Suprapubic skin (tissue), 4 donors: ENCODE measurements around the gene EXOC3L4. TPM values are rescaled to one million over a fixed set of nuclear protein-coding genes. Genes with fewer than 3 reads are reported as not detected.

Experiments
- DNase-seq, 2 donors: peaks; one replicate each; pipeline ENCODE4 v3.0.0-alpha.2; 2019; ENCODE audit warnings: low spot score in 2 of 2
- H3K27ac ChIP-seq: fragments of 200-600 bp; sonication (generic); one replicate; pipeline ENCODE4 v1.5.1; 2019
- H3K27me3 ChIP-seq: fragments of 200-600 bp; sonication (generic); one replicate; pipeline ENCODE4 v1.5.1; 2019
- H3K36me3 ChIP-seq: fragments of 200-600 bp; sonication (generic); one replicate; pipeline ENCODE4 v1.5.1; 2019
- H3K4me1 ChIP-seq: fragments of 200-600 bp; sonication (generic); one replicate; pipeline ENCODE4 v1.5.1; 2019
- H3K4me3 ChIP-seq: fragments of 200-600 bp; sonication (generic); one replicate; pipeline ENCODE4 v1.5.1; 2019; ENCODE audit warnings: mild to moderate bottlenecking
- H3K9me3 ChIP-seq: fragments of 200-600 bp; sonication (generic); one replicate; pipeline ENCODE4 v1.5.1; 2019
- CTCF ChIP-seq, 2 donors: fragments of 200-600 bp in 1 of 2; fragments of 450-650 bp in 1 of 2; sonication (generic) in 1 of 2; IDR thresholded peaks; one replicate each; pipeline ENCODE4 v1.5.1; 2016 to 2019; ENCODE audit warnings: antibody characterized with exemption in 2 of 2, mild to moderate bottlenecking in 1 of 2, moderate library complexity in 1 of 2
- EP300 ChIP-seq: sonication (generic); formaldehyde crosslinking; IDR thresholded peaks from one replicate; pipeline ENCODE4 v1.6.1; 2017; ENCODE audit warnings: antibody characterized with exemption
- POLR2A ChIP-seq, 2 donors: fragments of 450-650 bp; IDR thresholded peaks; one replicate each; pipeline ENCODE4 v1.6.1; 2017; ENCODE audit warnings: antibody characterized with exemption in 2 of 2, mild to moderate bottlenecking in 2 of 2, moderate library complexity in 2 of 2
- POLR2AphosphoS5 ChIP-seq, 3 donors: sonication (generic); formaldehyde crosslinking; IDR thresholded peaks; one replicate each; pipeline ENCODE4 v1.6.1; 2017; ENCODE audit warnings: antibody characterized with exemption in 3 of 3
- WGBS: methylation state at CpG from one replicate; pipeline ENCODE4 v1.1.5; 2018; 5-methylcytosine and 5-hydroxymethylcytosine counted together
- total RNA-seq, 4 donors: library from RNA; depleted of rRNA; stranded (reverse); fragments of >200 nt; gene quantifications; one replicate each; pipeline ENCODE4 v1.1.0, GENCODE V29; 2016

The EXOC3L4 gene
- total RNA-seq, 4 donors from 2014 or later = 1.5 TPM; not detected in 3

GRCh38 chr14:103124501-103125001 lies 30.0 kb downstream of the EXOC3L4 start:
- Histone ChIP-seq H3K27ac (peak overlapping the region; percentile 95), H3K9me3 (no peaks in the 10 kb centered on the region), H3K4me3 (peak overlapping the region; percentile 76), H3K4me1 (peaks cover 95% of the 10 kb centered on the region), H3K36me3 (no peaks in the 10 kb centered on the region), H3K27me3 (peaks cover 10% of the 10 kb centered on the region)
- WGBS = 86% methylated on average over 1 of the region's 5 CpGs
- DNase-seq = no peak
- no peak for TF ChIP-seq POLR2AphosphoS5 (IDR thresholded peaks at IDR 0.05)
- no peak for TF ChIP-seq CTCF (IDR thresholded peaks at IDR 0.05)
- no peak for TF ChIP-seq EP300
- TF ChIP-seq POLR2A (IDR thresholded peaks at IDR 0.05) = no peak

- TF ChIP-seq POLR2AphosphoS5 (IDR thresholded peaks at IDR 0.05) (no peak), POLR2A (IDR thresholded peaks at IDR 0.05) (no peak)
- Histone ChIP-seq H3K4me3 (peak overlapping the region; percentile 76), H3K27me3 (peaks cover 10% of the 10 kb centered on the region), H3K4me1 (peaks cover 97% of the 10 kb centered on the region), H3K36me3 (peaks cover 8% of the 10 kb centered on the region), H3K27ac (no peak overlapping the region), H3K9me3 (no peaks in the 10 kb centered on the region)
- WGBS = 80% methylated on average over 11 of the region's 13 CpGs
- DNase-seq = no peak
These were observed 30.9 kb downstream of the EXOC3L4 start for GRCh38 chr14:103125098-103126070.

GRCh38 chr14:103126088-103126872 lies 31.8 kb downstream of the EXOC3L4 start:
- peak overlapping the region; percentile 42 for H3K4me3 ChIP-seq
- 77% methylated on average over 16 of the region's 22 CpGs for WGBS
- TF ChIP-seq POLR2AphosphoS5 (IDR thresholded peaks at IDR 0.05) (no peak), POLR2A (IDR thresholded peaks at IDR 0.05) (no peak), CTCF (IDR thresholded peaks at IDR 0.05) (no peak), EP300 (no peak)

GRCh38 chr14:103126873-103127304 lies 32.4 kb downstream of the EXOC3L4 start:
- WGBS = 26% methylated on average over 27 of the region's 62 CpGs
- Histone ChIP-seq H3K9me3 (no peaks in the 10 kb centered on the region), H3K4me1 (peaks cover 92% of the 10 kb centered on the region), H3K4me3 (peak overlapping the region; percentile 42), H3K36me3 (peaks cover 20% of the 10 kb centered on the region), H3K27ac (peak overlapping the region; percentile 48), H3K27me3 (peaks cover 10% of the 10 kb centered on the region)
- TF ChIP-seq POLR2AphosphoS5 (IDR thresholded peaks at IDR 0.05) (no peak), EP300 (no peak), CTCF (IDR thresholded peaks at IDR 0.05) (peak; percentile 14 to 38), POLR2A (IDR thresholded peaks at IDR 0.05) (no peak)
- peak in 1 of 2 donors; percentile 70 for DNase-seq

More at GRCh38 chr14:103126088-103126872, 31.8 kb downstream of the EXOC3L4 start:
- Histone ChIP-seq H3K27me3 (peaks cover 10% of the 10 kb centered on the region), H3K36me3 (peaks cover 15% of the 10 kb centered on the region), H3K27ac (peak overlapping the region; percentile 48), H3K9me3 (no peaks in the 10 kb centered on the region), H3K4me1 (peaks cover 97% of the 10 kb centered on the region)
- DNase-seq = peak in 1 of 2 donors; percentile 72

- TF ChIP-seq POLR2A (IDR thresholded peaks at IDR 0.05) (no peak), EP300 (no peak), CTCF (IDR thresholded peaks at IDR 0.05) (no peak), POLR2AphosphoS5 (IDR thresholded peaks at IDR 0.05) (no peak)
- Histone ChIP-seq H3K27me3 (peaks cover 10% of the 10 kb centered on the region), H3K4me3 (peak overlapping the region; percentile 42), H3K36me3 (peaks cover 25% of the 10 kb centered on the region), H3K27ac (peak overlapping the region; percentile 8), H3K4me1 (peaks cover 88% of the 10 kb centered on the region), H3K9me3 (no peaks in the 10 kb centered on the region)
- 64% methylated on average over 21 of the region's 39 CpGs for WGBS
- peak in 1 of 2 donors; percentile 76 for DNase-seq
These were observed 32.8 kb downstream of the EXOC3L4 start for GRCh38 chr14:103127356-103127755.
